GOT3 (cell line): ENCODE measurements around the gene OR10H5.
"Not testable (repeated sequence)": the region's sequence is repeated elsewhere in the genome, so short reads cannot be mapped to it uniquely, and the experiment has no call there.

Source experiments
- DNase-seq: peaks from one replicate; lab custom pipeline; 2025; ENCODE audit warnings: mixed read lengths; lab: John Stamatoyannopoulos, UW

Gene OR10H5

DNA sequence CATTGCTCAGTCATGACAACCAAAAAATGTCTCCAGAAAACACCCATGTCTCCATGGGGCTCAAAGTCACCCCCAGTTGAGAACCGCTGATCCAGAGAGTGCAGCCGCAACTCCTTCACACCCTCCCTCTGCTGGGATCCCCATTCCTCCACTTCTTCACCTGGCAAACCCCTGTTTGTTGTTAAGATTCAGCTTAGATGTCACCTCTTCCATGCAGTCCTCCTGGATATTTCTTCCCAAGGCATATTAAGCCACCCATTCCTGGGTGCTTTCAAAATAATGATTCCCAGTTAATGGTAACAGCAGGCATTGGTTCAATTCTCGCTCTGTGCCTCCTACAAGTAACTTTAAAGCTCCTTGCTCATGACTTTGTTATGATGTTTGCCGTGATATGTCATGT, 24.0 kb downstream of the OR10H5 start:
- DNase-seq: no peak

DNA sequence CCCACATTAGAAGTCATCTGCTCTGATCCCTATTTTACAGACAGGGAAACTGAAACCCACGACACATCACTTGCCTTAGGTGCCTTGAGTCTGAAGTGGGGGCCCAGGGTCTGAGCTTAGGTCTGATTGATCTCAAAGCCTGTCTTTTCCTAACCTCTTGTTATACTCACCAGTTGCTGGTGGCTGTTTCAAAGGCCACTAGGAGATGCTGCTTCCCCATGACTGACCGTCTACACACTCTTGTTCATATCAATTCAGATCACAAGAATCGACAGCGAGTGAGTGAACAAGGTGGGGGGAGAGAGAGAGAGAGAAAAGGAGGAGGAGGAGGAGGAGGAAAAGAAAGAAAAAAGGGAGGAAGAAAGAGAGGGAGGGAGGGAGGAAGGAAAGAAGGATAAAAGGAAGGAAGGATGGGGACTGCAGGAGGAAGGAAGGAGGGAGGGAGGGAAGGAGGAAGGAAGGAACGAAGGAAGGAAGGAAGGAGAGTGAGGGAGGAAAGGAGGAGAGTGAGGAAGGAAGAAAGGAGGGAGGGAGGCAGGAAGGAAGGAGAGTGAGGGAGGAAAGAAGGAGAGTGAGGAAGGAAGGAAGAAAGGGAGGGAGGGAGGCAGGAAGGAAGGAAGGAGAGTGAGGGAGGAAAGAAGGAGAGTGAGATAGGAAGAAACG, 24.7 kb downstream of the OR10H5 start:
- DNase-seq: no peak

DNA sequence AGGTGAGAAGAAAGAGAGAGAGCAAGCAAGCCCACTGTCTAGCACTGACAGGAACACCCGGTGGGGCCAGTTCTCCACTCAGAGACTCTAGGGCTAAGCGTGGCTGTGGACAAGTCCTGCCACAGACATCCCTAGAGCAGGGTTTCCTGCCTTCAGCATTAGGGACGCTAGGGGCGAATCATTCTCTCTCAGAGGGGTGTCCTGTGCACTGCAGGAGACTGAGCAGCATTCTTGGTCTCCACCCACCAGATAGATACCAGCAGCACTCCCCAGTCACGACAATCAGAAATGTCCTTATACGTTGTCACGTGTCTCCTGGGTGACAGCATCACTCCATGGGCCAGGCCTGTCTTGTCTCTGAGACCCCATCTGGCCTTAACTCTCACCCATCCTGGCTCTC, 26.5 kb downstream of the OR10H5 start:
- DNase-seq: no peak

DNA sequence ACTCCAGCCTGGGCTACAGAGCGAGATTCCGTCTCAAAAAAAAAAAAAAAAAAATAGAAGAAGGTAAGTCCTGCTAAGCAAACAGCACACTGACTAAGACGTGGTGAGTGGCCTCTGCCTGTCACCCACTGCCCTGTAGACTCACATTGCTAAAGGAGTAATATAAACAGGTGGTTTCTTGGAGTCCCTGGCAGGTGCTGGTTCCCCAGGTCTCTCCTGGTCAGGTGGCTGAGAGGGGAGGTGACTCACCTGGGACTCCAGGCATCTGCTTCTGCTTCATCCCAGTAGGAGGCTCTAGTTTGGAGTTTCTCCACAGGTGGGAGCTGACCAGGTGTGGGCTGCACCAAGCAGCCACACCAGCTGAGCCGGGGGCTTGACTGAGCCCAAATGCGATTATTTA, 27.8 kb downstream of the OR10H5 start, which contains the start of gene OR10H1:
Gene OR10H1 (minus strand): TSS at position 359 of the 400 bp plus-strand sequence. CDS start 7,627 bp downstream, outside the sequence.
- no peak for DNase-seq

DNA sequence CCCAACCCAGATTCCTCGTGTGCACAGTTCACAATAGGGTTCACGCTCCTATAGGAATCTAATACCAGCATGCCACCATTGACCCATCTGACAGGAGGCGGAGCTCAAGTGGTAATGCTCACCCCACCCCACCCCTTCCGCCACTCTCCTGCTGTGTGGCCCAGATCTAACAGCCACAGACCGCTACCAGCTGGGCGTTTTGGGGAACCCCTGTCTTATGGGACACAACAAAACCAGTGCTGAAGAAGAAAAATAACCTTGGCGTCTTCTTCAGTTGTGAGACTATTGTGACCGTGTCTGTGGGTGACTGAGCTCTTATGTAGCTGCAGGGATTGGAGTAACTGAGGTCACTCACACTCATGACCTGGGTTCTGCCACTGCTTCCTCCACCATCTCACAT, 33.2 kb downstream of the OR10H5 start:
- no peak for DNase-seq

DNA sequence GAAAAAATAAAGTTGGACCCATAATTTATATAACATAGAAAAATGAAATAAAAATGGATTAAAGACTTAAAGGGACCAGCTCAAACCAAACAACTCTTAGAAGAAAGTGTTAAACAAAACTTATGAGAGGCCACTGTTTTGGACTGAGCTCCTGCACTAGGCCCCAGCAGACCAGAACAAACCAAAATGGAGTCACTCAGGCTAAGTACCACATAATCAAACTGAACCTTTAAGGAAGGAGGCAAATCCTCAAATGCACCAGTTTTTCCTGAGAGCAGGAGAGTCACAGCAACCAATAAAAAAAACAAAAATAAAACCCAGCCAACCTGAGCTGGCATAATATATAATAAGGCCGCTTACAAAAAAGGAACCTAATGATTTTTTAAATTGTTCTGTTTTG, 38.3 kb downstream of the OR10H5 start:
- DNase-seq: no peak

DNA sequence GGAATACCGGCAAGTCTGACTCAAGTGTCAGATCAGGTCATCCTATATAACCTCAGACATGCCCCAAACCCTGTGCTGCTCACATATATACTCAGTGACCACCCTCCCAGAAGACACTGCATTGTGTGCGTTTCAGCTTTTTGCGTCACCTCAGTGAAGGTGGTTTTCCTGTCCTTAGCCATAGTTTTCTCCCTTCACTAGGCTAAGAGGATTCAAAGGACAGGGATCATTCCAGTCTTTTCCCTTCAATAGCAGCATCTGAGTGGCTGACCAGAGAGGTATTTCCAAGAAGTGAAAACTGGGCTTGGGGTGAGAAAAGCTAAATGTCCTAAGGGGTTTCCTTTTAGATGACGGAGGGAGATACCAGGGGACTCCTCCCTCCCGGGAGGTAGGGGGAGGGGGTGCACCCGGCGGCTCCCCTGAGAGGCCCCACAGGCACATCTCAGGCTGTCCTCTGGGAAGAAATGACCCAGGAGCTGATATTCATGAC, 40.7 kb downstream of the OR10H5 start:
- no peak for DNase-seq

DNA sequence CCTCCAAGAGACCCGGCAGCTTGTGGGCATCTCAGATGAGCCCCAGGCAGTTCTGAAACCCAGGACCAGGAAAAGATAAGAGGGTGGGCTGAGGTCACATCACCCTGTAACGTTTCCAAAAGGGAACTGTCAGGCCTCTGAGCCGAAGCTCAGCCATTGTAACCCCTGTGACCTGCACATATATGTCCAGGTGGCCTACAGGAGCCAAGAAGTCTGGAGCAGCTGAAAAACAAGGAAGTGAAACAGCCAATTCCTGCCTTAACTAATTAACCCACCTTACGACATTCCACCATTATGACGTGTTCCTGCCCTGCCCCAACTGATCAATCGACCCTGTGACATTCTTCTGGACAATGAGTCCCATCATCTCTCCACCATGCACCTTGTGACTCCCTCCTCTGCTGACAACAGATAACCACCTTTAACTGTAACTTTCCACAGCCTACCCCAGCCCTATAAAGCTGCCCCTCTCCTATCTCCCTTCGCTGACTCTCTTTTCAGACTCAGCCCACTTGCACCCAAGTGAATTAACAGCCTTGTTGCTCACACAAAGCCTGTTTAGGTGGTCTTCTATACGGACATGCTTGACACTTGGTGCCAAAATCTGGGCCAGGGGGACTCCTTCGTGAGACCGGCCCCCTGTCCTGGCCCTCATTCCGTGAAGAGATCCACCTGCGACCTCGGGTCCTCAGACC, 41.3 kb downstream of the OR10H5 start:
- DNase-seq: not testable (repeated sequence)

DNA sequence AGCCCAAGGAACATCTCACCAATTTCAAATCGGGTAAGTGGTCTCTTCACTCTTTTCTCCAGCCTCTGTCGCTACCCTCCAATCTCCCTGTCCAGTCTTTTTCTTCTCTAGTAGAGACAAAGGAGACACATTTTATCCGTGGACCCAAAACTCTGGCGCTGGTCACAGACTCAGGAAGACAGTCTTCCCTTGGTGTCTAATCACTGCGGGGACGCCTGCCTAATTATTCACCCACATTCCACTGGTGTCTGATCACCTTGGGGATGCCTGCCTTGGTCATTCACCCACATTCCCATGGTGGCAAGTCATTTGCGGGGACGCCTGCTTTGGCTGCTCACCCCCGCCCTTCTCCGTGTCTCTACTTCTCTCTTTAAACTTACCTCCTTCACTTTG, 41.8 kb downstream of the OR10H5 start:
- DNase-seq: no peak

DNA sequence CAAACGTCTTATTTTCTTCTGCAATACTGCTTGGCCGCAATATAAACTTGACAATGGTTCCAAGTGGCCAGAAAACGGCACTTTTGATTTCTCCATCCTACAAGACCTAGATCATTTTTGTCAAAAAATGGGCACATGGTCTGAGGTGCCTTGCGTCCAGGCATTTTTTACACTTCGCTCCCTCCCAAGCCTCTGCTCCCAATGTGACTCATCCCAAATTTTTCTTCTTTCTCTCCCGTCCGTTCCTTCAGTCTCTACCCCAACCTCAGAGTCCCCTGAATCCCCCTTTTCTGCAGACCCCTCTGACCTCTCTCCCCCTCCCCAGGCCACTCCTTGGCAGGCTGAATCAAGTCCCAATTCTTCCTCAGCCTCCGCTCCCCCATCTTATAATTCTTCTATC, 42.3 kb downstream of the OR10H5 start:
- DNase-seq: no peak

DNA sequence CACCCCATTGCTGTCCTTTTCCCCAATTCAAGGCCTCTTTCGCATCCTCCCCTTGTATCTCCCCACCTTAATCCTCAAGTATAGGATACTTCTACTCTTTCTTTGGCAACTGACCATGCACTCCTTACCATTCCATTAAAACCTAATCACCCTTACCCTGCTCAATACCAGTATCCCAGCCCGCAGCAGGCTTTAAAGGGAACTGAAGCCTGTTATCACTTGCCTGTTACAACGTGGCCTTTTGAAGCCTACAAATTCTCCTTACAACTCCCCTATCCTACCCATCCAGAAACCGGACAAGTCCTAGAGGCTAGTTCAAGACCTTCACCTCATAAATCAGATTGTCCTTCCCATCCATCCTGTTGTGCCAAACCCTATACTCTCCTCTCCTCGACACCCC, 44.2 kb downstream of the OR10H5 start:
- no peak for DNase-seq

DNA sequence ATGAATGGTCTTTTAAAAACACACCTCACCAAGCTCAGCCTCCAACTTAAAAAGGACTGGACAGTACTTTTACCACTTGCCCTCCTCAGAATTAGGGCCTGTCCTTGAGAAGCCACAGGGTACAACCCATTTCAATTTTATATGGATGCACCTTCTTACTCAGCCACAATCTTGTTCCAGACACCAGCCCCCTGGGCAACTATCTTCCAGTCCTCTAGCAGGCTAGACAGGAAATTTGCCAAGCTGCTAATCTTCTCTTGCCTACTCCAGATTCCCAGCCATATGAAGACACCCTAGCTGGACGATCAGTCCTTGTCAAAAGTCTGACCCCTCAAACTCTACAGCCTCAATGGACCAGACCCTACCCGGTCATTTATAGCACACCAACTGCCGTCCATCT, 46.8 kb downstream of the OR10H5 start:
- DNase-seq: not testable (repeated sequence)

DNA sequence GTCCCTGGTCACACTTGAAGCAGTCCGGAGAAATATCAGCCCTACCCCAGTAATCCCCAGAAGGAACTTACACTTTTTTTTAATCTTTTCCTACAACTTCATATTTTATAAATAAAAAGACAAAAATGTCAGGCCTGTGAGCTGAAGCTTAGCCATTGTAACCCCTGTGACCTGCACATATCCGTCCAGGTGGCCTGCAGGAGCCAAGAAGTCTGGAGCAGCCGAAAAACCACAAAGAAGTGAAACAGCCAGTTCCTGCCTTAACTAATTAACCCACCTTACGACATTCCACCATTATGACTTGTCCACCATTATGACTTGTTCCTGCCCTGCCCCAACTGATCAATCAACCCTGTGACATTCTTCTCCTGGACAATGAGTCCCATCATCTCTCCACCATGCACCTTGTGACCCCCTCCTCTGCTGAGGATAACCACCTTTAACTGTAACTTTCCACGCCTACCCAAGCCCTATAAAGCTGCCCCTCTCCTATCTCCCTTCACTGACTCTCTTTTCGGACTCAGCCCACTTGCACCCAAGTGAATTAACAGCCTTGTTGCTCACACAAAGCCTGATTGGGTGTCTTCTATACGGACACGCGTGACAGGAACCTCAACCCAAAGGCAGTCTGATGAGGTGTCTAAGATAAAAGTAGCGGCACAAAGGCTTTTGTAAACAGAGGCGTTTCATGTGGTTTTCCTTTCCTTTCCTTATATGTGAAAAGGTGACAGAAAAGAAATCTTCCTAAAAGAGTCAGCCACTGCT, 48.3 kb downstream of the OR10H5 start:
- not testable (repeated sequence) for DNase-seq

DNA sequence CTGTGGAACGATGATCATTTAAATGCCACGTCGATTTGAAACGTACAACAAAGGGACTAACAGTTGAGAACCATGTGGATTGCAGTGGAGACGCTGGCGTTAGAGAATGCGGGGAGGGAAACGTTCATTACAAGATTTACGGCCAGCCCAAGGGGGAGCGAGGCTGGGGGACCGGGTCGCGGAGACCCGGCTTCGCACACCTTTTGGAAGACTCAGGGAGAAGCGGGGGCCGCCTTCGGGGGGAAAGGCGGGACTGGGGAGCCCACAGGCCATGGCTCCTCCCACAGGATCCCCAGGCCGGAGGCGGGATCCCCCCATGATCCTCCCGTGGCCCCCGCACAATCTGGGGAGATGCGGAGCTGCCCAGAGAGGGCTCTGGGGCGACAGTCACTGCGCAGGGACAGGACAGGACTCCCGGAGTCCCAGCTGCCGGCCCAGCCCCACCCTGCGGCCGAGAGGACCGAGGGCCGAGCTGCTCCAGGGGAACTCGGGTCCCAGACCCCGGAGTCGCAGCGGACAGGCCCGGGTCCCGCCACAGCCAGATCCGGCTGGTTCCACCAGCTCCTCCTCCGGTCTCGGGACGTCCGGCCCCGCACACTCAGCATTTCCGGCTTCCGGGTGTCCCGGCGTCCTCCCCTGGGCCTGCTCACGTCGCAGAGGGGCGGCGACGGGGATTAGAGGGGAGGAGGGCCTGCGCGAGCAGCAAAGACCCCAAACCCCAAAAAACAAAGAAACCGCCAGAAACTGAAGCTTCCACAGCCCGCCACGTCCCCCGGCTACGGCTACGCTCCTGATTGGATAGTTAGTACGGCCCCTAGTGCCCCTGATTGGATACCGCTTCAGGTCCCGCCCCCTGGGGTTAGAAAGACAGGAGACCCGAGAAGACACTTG, 49.1 kb downstream of the OR10H5 start:
- DNase-seq: peak; percentile 83

DNA sequence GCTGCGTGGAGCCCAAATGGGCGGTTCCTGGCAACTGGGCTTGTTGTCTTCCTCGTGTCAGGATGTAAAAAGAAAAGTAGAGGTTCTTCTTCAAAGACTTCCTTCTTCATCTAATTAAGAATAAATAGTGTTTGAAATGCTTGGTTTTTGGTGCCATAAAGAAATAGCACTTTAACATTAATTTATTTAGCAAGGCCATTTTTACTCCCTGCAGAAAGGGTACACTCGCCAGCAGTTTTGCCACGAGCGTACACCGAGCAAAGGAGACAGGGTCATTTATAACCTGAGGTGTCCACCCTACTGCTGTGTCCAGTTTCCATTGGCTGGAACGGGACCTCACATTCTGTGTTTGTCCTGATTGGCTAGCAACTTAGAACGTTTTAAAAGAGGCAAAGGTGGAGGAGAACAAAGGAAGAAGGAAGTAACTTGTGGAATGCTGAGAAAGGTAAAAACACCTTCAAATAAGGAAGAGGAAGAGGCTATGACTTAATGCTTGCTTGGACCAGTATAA, 49.8 kb downstream of the OR10H5 start:
- no peak for DNase-seq

DNA sequence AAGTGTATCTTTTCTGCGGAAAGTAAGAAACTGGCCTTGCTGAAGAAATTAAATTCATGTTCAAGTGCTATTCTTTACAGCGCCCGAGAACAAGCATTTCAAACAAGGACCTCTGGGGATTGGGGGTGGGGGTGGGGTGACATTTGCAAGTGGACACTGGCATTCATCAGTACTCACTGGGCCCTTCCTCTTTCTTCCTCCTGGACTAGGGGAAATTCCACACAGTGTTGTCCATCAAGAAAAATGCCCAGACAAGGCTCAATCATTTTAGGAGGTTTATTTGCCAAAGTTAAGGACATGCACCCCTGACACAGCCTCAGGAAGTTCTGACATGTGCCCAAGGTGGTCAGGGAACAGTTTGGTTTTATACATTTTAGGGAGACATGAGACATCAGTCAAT, 50.9 kb downstream of the OR10H5 start:
- DNase-seq: no peak

DNA sequence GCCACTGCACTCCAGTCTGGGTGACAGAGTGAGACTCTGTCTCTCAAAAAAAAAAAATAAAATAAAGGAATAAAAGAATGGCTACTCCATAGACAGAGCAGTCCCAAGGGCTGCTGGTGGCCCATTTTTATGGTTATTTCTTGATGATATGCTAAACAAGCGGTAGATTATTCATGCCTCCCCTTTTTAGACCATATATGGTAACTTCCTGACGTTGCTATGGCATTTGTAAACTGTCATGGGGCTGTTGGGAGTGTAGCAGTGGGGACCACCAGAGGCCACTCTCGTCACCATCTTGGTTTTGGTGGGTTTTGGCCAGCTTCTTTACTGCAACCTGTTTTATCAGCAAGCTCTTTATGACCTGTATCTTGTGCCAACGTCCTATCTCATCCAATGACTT, 52.4 kb downstream of the OR10H5 start:
- not testable (repeated sequence) for DNase-seq

DNA sequence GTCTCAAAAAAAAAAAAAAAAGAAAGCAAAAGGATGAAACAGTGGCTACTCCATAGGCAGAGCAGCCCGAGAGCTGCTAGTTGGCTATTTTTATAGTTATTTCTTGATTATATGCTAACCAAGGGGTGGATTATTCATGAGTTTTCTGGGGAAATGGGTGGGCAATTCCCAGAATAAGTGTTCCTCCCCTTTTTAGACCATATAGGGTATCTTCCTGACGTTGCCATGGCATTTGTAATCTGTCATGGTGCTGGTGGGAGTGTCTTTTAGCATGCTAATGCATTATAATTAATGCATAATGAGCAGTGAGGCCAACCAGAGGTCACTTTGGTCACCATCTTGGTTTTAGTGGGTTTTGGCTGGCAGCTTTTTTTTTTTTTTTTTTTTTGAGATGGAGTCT, 53.4 kb downstream of the OR10H5 start:
- no peak for DNase-seq

DNA sequence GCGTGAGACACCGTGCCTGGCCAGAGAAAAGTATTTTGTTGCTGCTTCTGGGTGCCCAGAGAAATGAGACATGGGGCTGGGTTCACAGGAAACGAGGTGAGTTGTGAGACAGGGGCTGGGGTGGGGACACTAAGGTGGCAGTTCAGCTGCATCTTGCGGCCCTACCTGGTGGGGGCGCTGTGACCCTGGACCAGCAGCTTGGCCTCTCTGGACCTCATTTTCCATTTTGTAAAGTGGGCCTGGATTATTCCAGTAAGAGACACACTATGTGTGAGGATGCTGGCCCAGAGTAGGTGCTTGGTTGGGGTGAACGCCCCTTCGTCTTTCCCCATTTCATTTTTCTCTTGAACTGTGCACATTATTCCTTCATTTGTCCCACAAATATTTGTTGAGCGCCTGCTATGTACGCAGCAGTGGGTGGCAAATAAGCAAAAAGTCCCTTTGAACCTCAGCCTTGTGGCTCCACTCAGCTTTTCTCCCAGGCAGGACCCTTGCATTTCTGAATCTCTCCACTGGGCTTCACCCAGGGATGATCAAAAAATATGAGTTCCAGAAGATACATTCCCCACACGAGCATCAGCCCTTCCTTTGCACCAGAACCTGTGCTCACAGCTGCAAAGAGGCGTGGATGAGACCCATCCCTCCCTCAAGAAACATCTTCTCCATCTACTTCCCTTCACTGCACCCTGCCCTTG, 54.6 kb downstream of the OR10H5 start:
- no peak for DNase-seq

DNA sequence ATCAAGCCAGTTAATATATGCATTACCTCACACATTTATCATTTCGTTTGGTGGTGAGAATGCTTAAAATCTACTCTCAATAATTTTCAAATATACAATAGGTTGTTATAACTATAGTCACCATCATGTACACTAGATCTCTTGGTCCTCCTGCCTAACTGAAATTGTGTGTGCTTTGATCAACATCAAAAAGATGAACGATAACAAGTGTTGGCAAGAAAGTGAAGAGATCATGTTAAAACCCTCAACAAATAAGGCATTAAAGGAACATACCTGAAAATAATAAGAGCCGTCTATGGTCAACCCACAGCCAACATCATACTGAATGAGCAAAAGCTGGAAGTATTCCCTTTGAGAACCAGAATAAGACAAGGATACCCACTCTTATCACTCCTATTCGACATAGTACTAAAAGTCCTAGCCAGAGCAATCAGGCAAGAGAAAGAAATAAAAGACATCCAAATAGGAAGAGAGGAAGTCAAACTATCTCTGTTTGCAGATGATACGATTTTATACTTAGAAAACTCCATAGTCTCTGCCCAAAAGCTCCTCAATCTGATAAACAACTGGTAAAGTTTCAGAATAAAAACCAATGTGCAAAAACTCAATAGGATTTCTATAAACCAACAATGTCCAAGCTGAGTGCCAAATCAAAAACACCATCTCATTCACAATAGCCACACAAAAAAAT, 55.9 kb downstream of the OR10H5 start:
- DNase-seq: no peak
